Suprapubic skin (tissue), 4 donors: Measurements from ENCODE around the gene TRIM3. TPM values are rescaled to one million over a fixed set of nuclear protein-coding genes. Genes with fewer than 3 reads are reported as not detected.

ENCODE experiments used
- DNase-seq, 2 donors: peaks; one replicate each; pipeline ENCODE4 v3.0.0-alpha.2; 2019; ENCODE audit warnings: low spot score in 2 of 2
- H3K27ac ChIP-seq: fragments of 200-600 bp; sonication (generic); one replicate; pipeline ENCODE4 v1.5.1; 2019
- H3K27me3 ChIP-seq: fragments of 200-600 bp; sonication (generic); one replicate; pipeline ENCODE4 v1.5.1; 2019
- H3K36me3 ChIP-seq: fragments of 200-600 bp; sonication (generic); one replicate; pipeline ENCODE4 v1.5.1; 2019
- H3K4me1 ChIP-seq: fragments of 200-600 bp; sonication (generic); one replicate; pipeline ENCODE4 v1.5.1; 2019
- H3K4me3 ChIP-seq: fragments of 200-600 bp; sonication (generic); one replicate; pipeline ENCODE4 v1.5.1; 2019; ENCODE audit warnings: mild to moderate bottlenecking
- H3K9me3 ChIP-seq: fragments of 200-600 bp; sonication (generic); one replicate; pipeline ENCODE4 v1.5.1; 2019
- CTCF ChIP-seq, 2 donors: fragments of 200-600 bp in 1 of 2; fragments of 450-650 bp in 1 of 2; sonication (generic) in 1 of 2; IDR thresholded peaks; one replicate each; pipeline ENCODE4 v1.5.1; 2016 to 2019; ENCODE audit warnings: antibody characterized with exemption in 2 of 2, mild to moderate bottlenecking in 1 of 2, moderate library complexity in 1 of 2
- EP300 ChIP-seq: sonication (generic); formaldehyde crosslinking; IDR thresholded peaks from one replicate; pipeline ENCODE4 v1.6.1; 2017; ENCODE audit warnings: antibody characterized with exemption
- POLR2A ChIP-seq, 2 donors: fragments of 450-650 bp; IDR thresholded peaks; one replicate each; pipeline ENCODE4 v1.6.1; 2017; ENCODE audit warnings: antibody characterized with exemption in 2 of 2, mild to moderate bottlenecking in 2 of 2, moderate library complexity in 2 of 2
- POLR2AphosphoS5 ChIP-seq, 3 donors: sonication (generic); formaldehyde crosslinking; IDR thresholded peaks; one replicate each; pipeline ENCODE4 v1.6.1; 2017; ENCODE audit warnings: antibody characterized with exemption in 3 of 3
- WGBS: methylation state at CpG from one replicate; pipeline ENCODE4 v1.1.5; 2018; 5-methylcytosine and 5-hydroxymethylcytosine counted together
- total RNA-seq, 4 donors: library from RNA; depleted of rRNA; stranded (reverse); fragments of >200 nt; gene quantifications; one replicate each; pipeline ENCODE4 v1.1.0, GENCODE V29; 2016

TRIM3 gene
- total RNA-seq, 4 donors from 2014 or later = 20.0 to 40.2 (median 32.2) TPM

- no peaks in the 10 kb centered on the region for H3K27me3 ChIP-seq
- no peak for DNase-seq
- H3K9me3 ChIP-seq = no peaks in the 10 kb centered on the region
- H3K4me3 ChIP-seq = no peak overlapping the region
- peaks cover 57% of the 10 kb centered on the region for H3K36me3 ChIP-seq
- no peak overlapping the region for H3K27ac ChIP-seq
- no peaks in the 10 kb centered on the region for H3K4me1 ChIP-seq
- TF ChIP-seq POLR2A (IDR thresholded peaks at IDR 0.05) (no peak), POLR2AphosphoS5 (IDR thresholded peaks at IDR 0.05) (no peak), CTCF (IDR thresholded peaks at IDR 0.05) (no peak), EP300 (no peak)
- WGBS = 84% methylated on average over 3 of the region's 3 CpGs
Observed at GRCh38 chr11:6448574-6448973, 25.2 kb downstream of the TRIM3 start.

DNA sequence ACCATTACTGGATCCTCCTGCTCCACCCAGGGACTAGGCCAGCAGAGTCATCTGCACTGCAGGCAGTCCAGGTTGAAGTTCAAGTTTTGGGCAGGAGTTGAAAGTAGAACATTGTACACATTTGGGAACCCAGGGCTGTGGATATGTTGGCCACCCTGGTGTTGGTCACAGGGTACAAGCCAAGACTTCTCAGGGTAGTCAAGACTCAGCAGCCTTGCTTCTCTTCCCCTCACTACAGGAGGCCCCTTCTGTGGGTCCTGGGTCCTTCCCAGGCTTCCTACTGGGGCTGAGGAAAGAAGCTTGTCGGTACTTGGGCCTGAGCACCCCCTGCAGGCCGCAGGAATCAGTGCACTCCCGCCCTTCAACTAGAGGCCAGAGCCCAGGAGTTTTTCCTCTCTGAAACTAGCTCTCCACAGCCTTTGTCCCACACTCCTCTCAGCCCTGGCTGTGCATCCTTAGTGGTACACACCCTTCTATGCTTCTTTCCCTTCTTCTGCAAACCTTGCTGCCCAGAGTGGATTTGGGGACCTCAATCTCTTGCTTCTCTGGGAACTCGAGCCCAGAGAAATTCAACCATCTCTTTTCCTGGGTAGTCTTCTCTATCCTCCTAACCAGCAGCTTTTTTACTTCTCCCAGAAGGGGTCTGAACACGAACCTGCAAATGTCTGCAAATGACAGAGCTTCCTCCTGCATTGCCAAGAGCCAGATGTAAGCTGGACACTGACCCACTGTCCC lies 30.3 kb downstream of the TRIM3 start:
- WGBS = 32% methylated on average over 5 of the region's 5 CpGs
- Histone ChIP-seq H3K27ac (no peak overlapping the region), H3K27me3 (no peaks in the 10 kb centered on the region), H3K9me3 (no peaks in the 10 kb centered on the region), H3K4me1 (no peaks in the 10 kb centered on the region), H3K4me3 (no peak overlapping the region), H3K36me3 (peaks cover 11% of the 10 kb centered on the region)
- TF ChIP-seq EP300 = no peak
- peak; percentile 47 to 82 for TF ChIP-seq CTCF (IDR thresholded peaks at IDR 0.05)
- no peak for DNase-seq

DNA sequence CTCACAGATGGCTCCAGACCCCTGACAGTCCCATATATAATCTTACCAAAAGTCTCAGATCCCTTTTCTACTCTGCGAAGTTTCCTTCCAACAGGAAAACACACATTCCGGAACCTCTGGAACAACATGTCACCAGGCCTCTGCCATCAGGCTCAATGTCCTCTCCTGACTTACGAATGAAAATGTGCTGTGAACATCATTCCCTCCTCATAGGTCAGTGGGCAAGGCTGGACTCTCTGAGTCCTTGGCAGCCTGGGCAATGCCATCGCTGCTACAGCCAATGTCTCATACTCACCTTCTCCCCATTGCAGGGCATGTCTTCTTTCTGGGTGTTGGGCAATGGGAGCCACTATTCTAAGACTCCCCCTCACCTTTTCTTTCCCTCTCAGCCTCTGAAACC lies 31.3 kb downstream of the TRIM3 start:
- WGBS = 90% methylated on average over 4 of the region's 4 CpGs
- no peaks in the 10 kb centered on the region for H3K4me1 ChIP-seq

DNA sequence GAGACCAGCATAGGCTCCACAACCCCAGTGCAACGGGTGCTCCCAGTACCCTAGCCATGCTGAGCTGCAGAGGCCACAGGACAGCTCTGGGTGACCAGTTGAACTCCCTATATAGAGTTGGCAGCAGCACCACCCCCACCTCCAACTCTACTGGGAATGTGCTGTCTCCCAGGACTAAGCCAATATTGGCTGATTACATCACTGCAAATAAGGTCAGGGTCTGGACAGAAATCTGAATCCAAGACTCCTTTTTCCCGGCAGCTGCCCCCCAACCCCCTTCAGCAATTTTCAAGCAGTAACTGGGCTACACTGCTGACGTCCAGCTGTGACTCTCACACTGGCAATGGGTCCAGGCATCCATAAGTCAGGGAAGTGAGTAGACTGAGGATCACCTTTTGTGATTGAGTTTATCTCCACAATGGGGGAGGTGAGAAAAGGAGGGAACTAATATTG lies 32.8 kb downstream of the TRIM3 start, which contains the start of gene HPX:
TSS of gene HPX (minus strand) at position 82 of the 453 bp plus-strand sequence. CDS start at position 58, 24 bp downstream.
- H3K27me3 ChIP-seq = no peaks in the 10 kb centered on the region
- no peak within 1 kb of the TSS for H3K27ac ChIP-seq
- WGBS = 72% methylated on average over 3 of the region's 3 CpGs
- no peak for DNase-seq
- TF ChIP-seq EP300 = no peak
- TF ChIP-seq CTCF (IDR thresholded peaks at IDR 0.05) = no peak
- no peak for TF ChIP-seq POLR2A (IDR thresholded peaks at IDR 0.05)
- no peak for TF ChIP-seq POLR2AphosphoS5 (IDR thresholded peaks at IDR 0.05)
- H3K36me3 ChIP-seq = no peaks in the 10 kb centered on the region
- no peak within 1 kb of the TSS for H3K4me3 ChIP-seq
- no peaks in the 10 kb centered on the region for H3K4me1 ChIP-seq
- H3K9me3 ChIP-seq = no peaks in the 10 kb centered on the region

More for the DNA sequence above, 31.3 kb downstream of the TRIM3 start:
- Histone ChIP-seq H3K27ac (no peak overlapping the region), H3K36me3 (peaks cover 1% of the 10 kb centered on the region), H3K4me3 (no peak overlapping the region), H3K27me3 (no peaks in the 10 kb centered on the region), H3K9me3 (no peaks in the 10 kb centered on the region)
- TF ChIP-seq POLR2AphosphoS5 (IDR thresholded peaks at IDR 0.05) (no peak), CTCF (IDR thresholded peaks at IDR 0.05) (no peak), EP300 (no peak), POLR2A (IDR thresholded peaks at IDR 0.05) (no peak)
- DNase-seq = no peak

DNA sequence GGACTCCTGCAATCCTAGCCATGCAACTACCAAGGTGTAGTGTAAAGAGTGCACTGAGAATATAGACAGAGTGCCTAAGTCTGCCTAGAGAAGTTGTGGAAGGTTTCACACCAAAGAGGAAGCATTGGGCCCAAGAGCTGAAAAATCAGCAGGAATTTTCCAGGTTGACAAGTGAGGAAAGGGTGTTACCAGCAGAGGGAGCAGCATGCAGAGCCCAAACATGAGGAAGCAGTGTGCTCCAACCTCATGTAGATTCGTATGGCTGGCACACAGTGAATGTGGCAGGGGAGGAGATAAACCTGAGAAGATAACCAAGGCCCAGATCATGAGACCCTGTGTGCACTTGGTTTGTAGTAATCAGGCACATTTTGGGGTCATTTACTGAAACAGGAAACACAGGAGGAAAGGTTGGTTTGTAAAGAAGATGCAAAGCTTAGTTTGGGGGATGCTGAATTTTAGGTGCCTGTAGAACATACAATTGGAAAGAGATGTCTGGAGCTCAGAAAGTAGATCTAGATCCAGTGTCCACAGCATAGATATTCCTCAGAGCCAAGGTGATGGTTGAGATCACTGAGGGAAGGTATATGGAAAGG lies 34.7 kb downstream of the TRIM3 start:
- no peak for DNase-seq
- Histone ChIP-seq H3K36me3 (no peaks in the 10 kb centered on the region), H3K9me3 (no peaks in the 10 kb centered on the region), H3K27me3 (no peaks in the 10 kb centered on the region), H3K4me1 (no peaks in the 10 kb centered on the region), H3K27ac (no peak overlapping the region), H3K4me3 (no peak overlapping the region)
- WGBS = 5% methylated on average over 1 of the region's 1 CpG
- no peak for TF ChIP-seq POLR2A (IDR thresholded peaks at IDR 0.05)
- TF ChIP-seq EP300 = no peak
- no peak for TF ChIP-seq POLR2AphosphoS5 (IDR thresholded peaks at IDR 0.05)
- peak; percentile 26 to 56 for TF ChIP-seq CTCF (IDR thresholded peaks at IDR 0.05)
